Mesenteric fat pad (tissue), 1 donor: ENCODE results near the gene VASN. TPM values are rescaled to one million over a fixed set of nuclear protein-coding genes. Genes with fewer than 3 reads are reported as not detected.
A peak's percentile ranks its signal among the peaks of the same experiment; 100 is the strongest.

Source experiments
- DNase-seq: peaks from one replicate; pipeline ENCODE4 v3.0.0-alpha.2; 2020; ENCODE audit warnings: low spot score
- total RNA-seq: library from RNA; stranded (reverse); fragmentation: NEBNext Ultra II Directional; extraction: Animal tissue kit (Norgen Biotek cat#: 25700); gene quantifications from one replicate; pipeline ENCODE4 v1.2.1, GENCODE V29; 2021
- donor health status: DM: yes; HTN: yes; CAD: no.

Gene VASN
- total RNA-seq, 1 donor from 2014 or later, result 26.6 TPM

DNA sequence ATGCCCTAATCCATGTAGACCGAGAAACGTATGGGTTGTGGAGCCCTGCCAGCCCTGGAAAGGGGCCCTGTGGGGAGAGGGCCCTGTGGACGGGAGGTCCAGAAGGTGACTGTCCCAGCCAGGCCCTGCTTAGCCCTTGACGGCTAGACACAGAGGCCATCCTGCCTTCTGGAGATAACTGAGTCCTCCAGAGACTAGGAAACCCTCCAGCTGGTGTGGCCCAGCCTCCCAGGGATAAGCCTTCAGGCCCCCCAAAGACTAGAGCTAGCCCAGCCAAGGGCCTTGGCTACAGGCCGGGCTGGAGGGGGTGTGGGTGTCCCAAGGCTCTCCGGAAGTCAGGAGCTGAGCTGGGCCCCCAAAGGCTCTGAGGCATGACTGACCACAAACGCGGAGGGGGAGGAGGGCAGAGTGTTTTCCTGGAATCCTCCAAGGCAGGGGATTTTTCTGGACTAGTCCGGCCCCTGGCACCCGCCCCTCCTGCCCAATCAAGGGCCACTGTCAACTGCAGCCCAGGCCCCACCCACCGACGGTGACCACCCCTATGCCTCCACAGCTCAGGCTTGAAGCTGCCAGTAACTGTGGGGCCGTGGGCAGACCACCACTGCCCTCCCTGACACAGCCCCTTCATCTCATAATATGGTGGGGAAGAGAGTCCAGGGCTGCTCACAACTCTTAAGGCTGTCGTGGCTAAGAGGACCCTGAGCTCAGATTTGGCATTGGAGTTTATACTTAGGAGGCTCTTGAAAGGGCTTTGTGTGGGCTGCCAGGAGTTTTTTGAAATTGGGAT lies 885 bp upstream of the VASN start:
- no peak for DNase-seq

DNA sequence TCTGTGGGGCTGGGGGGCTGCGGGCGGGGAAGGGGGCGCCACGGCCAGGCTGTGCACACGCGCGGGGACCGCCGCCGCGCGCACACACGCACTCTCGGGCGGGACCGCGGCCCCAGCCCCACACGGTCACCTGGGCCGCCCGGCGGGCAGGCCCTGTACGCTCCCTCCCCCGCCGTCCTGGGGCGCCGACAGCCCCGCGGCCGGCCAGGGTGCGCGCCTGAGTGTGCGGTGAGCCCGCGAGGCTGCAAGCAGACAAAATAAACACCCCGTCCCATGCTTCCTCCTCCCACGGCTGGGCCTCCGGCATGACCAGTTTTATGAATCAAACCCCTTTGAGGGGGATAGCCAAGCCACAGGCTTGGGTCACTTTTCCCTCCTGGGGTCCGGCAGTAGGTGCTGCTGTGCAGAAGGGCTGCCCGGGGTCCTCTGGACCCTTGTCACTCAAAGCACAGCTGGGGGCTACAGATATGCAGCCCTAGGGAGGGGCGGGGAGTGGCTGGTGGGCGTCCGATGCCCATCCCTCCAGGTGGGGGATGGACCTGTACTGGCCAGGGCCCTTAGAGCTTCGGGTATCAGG lies 441 bp downstream of the VASN start:
- DNase-seq, result no peak

DNA sequence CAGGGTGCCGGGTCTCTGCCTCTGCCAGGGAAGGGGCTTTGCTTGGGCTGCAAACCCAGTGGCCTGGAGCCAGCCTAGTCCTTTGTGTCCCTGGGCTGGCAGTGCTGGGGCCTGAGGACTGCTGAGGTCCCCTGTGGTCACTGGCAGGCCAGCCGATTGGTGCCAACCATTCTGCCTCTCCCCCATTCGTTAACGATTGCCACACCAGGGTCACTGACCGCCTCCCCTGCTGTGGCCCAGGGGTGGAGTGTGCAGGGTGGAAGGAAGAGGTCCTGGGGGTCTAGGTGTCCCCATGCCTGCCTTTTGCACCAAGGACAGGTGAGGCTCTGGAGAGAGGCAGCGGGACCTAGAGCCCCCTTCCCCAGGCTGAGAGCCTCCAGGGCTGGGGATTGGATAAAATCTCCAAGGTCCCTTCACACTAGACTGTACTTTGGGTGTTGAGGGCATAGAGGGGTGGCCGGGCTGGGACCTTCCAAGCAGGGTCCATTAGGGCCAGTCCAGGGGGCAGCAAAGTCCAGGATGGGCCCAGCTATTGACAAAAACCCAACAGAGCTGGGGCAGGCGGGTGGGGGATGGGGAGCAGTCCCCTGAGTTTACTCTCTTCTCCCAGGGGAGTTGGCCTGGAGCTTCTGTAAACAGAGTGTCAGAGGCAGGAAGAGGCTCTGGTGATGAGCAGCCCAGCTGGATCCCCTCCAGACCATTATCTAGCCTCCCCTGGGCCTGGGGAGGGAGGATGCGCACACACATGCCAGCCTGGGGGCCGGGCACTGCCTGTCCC lies 1.1 kb downstream of the VASN start:
- no peak for DNase-seq

DNA sequence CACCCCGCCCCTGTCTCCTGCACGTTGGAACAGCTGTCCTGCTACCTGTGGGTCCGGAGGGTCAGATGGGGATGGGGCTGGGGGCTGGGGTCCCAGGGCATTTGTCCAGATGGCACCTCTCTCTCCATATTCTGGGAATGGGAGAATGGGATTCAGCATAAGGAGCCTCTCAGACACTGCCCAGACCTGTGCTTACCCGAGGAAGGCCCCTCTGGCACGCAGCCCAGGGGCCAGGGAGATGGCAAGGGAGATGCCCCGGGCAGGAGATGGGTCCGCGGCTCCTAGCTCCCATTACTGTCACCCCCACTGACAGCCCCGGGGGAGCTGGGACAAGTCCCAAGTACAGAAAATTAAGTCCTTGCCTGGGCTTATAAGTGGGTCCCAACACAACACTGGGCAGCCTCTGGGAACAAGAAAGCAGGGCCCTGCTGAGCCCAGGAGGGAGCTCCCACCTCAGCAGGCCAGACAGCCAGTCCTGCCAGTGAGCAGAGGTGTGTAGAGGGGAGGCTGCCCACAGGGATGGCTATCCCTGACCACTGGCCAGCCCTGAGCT lies 1.8 kb downstream of the VASN start:
- no peak for DNase-seq

DNA sequence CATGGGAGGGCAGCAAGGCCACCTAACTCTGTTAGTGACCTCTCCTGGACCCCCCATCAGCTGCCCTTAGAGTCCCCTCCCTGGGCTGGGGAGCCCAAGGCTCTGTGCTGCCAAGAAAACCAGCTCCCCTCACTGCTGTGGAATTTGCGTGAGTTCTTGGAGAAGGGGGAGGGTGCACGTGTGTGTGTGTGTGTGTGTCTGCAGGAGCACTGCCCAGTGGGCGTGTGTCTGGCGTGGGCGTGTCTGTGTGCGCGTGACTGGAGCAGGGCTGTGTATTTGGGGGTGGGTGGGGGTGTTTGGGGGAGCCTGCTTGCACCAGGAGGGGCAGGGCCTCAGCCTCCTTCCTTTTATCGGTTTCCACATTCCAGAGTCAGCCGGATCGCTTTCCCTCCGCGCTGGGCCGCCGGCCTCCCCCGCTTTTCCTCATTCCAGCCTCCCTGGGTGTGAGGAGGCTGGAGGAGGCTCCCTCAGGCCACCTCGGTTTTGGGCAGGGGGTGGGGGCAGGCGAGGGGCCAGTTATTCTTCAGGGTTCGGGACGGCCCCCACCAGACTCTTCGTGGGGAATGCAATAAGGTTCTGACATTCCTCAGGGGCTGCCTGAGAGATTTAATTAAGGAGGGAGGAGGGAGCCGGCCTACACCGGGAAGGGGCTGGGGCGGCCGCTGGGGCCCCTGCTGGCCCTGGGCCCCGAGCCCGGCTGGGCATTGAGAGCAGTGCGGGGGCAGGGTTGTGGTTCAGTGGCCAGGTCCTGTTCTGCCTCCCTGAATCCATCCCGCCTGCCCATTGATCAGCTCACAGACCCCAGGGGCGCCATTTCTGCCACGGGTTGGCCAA lies 2.5 kb downstream of the VASN start:
- DNase-seq, result no peak

DNA sequence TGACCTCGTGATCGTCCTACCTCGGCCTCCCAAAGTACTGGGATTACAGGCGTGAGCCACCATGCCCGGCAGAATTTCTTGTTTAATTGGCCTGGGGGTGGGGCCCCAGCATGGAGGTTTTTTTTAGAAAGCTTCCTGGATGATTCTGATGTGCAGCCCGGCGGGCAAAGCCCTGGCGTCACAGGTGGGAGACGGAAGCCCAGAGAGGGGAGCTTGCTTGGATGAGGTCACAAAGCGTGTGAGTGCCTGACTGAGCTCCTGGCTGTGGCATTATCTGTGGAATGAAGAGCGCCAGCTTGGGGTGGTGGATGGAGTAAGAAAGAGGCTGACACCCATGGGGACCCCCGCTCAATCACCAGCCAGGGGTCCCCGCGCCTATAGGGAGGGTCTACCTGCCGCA lies 4.1 kb downstream of the VASN start:
- DNase-seq, result no peak

DNA sequence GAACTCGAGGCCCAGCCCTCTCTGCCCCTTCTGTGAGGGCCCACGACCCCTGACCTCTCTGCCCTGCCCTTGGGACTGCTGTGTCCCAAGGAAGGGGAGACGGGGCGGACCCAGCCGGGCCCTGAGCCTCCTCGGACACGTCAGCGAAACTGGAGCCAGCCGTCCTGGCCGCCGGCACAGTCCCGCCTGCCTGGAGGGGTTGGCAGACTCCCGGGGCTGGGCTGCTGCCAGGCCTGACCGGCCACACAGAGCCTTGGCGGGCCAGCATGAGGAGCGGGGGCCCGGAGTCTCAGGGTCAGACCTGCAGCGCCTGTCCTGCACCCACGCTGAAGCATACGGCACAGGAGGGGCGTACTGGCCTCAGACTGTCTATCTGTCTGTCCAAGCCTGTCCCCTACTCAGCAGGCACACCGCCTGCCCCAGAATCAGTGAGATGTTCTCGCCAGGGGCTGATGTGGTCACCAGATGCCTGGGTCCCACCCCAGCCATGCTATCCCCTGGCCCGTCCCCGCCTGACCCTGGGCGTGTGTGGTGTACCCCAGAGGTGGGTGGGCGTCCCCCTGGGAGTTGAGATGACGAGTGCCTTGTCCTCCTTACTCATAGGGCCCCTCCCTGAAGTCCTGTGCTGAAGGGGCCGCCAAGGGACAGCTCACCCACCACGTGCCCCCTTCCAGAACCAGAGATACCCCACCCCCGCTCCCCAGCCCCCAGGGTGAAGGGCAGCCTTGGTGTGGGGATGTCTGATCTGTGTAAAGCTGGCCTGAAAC lies 4.7 kb downstream of the VASN start:
- DNase-seq, result peak; percentile 96

DNA sequence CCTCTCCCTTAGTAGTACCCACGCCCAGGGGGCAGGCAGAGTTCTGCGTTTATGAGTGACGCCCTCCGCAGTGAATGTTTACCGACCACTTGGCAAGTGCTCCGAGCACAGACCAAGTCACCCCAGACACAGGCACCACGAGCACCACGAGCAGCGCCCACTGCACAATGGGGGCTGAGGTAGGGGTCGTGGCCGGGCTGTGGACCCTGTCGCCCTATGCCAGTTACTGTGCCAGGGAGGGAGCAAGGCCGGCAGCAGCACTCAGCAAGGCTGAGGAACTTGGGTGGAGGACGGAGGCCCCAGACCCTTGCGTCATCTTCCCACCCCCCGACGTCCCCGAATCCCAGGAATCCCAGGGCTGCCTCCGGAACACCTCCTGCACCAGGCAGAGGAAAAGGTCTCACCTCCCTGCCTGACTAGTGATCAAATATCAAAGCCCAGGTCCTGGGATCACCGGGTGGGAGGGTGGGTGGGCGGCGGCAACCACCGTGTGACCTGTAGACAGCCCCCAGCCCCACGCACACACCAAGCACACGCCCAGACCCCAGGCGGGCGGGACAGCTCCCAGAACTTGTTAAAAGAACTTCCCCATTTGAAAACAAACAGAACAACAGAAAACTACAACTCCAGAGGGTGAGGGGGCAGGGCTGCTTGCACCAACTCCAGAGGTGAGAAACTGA lies 5.4 kb downstream of the VASN start:
- DNase-seq, result no peak

DNA sequence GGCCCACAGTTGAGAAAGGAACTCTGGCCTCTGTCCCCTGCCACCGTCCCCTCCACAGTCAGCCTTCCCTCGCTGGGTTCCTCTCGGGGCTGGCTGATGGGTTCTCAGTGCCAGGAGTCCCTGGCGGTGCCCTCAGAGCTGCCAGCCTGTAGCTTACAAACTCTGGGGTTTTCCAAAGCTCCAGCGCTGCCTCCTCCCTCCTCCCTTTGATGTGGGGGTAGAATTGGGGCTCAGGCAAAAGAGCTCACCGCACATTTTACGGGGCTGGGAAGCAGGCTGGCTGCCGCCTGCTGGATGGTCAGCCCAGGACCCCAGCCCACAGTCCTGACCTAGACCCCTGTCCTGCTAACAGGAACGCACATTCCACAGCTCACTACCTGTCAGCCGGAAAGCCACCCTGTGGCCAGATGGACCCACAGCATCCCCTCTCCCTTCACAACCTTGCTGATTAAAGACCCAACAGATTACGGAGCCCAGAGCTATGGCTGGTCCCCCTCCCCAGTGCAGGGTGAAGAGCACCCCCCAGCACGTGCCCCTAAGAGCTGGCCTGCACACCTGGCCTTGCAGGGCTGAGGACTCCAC lies 6.0 kb downstream of the VASN start:
- no peak for DNase-seq

DNA sequence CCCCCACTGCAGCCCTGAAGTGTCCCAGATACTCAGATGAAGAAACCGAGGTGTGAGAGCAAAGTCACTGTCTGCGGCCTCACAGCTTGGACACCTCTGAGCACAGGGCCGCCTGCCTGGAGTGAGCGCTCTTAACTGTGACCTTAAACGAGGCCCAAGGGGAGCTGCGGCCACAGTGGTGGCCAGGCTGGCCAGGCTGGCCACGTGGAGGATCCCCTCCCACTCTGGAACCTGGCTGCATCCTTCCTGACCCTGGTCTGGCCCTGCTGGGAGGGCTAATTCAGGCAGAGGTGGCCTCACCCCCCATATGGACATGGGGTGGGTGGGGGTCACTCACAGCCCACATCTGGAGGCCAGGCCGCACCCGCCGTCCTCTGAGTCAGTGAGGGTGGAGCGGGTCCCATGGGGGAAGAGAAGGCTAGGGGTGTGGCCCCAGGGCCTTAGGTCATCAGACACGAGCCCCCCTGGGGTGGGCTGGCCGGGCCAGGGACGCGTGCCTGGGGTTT lies 6.6 kb downstream of the VASN start:
- DNase-seq, result no peak

DNA sequence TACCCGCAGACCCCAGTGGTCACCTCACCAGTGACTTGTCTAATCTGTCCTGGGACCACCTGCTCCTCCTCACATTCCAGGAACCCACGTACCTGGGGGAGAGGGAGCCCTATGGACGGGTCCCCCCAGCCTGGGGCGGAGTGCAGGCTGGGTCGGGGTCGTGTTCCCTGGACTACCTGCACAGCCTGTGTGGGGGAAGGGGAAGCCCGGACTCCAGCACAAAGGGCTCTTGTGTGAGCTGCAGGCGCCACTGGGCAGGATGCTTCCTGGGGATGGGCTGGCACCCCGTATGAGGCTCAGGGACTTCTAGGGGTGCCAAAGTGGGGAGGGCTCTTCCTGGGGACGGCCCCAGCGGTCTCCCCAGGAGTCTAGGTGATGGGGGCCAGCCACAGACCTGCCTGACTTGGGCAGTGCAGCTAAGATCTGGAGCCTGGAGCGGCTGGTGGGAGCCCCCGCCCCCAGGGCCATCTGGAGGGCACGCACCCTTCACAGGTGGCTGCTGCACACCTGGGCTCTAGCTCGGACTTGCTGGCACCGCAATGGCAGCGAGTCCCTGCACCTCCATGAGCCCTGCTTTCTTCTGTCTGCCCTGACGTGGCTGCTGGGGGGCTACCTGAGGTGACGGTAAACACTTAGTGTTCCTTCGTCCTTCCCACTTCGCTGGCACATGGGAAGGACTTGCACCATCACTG lies 7.5 kb downstream of the VASN start:
- DNase-seq, result no peak

DNA sequence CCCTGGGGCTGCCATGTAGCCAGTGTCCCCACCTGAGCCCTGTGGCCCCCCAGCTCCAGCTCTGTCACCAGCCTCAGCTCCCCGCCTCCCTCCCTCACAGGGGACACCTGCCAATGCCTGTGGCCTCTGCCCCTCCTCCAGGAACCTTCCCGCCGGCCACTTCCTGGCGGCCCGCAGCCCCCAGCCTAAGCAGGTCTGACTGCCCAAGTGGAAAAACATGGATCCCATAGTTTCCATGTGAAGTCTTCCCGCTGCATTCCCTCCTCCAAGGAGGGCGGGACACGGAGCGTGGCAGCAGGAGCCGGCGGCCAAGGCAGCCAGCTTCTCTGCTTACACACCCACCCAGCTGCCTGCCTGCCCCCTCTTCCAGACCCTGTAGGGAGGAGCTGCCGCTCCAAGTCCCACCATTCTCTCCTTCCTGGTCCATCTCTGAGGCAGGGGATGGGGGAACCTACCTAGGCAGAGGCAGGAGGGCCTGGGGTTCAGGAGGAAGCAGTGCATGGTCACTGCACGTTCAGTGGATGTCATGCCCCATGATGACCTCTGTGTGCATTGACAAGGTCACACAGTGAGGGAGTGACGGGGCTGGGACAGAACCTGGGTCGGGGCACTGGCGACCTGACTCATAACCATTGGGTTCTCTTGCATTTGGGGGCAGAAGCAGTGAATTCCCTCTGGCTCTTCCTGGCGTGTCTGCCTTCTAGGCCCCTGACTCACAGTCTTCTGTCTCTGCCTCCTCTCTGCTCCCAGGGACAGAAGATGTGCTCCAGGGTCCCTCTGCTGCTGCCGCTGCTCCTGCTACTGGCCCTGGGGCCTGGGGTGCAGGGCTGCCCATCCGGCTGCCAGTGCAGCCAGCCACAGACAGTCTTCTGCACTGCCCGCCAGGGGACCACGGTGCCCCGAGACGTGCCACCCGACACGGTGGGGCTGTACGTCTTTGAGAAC lies 8.7 kb downstream of the VASN start:
- DNase-seq, result no peak

DNA sequence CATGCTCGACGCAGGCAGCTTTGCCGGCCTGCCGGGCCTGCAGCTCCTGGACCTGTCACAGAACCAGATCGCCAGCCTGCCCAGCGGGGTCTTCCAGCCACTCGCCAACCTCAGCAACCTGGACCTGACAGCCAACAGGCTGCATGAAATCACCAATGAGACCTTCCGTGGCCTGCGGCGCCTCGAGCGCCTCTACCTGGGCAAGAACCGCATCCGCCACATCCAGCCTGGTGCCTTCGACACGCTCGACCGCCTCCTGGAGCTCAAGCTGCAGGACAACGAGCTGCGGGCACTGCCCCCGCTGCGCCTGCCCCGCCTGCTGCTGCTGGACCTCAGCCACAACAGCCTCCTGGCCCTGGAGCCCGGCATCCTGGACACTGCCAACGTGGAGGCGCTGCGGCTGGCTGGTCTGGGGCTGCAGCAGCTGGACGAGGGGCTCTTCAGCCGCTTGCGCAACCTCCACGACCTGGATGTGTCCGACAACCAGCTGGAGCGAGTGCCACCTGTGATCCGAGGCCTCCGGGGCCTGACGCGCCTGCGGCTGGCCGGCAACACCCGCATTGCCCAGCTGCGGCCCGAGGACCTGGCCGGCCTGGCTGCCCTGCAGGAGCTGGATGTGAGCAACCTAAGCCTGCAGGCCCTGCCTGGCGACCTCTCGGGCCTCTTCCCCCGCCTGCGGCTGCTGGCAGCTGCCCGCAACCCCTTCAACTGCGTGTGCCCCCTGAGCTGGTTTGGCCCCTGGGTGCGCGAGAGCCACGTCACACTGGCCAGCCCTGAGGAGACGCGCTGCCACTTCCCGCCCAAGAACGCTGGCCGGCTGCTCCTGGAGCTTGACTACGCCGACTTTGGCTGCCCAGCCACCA lies 9.7 kb downstream of the VASN start:
- no peak for DNase-seq

DNA sequence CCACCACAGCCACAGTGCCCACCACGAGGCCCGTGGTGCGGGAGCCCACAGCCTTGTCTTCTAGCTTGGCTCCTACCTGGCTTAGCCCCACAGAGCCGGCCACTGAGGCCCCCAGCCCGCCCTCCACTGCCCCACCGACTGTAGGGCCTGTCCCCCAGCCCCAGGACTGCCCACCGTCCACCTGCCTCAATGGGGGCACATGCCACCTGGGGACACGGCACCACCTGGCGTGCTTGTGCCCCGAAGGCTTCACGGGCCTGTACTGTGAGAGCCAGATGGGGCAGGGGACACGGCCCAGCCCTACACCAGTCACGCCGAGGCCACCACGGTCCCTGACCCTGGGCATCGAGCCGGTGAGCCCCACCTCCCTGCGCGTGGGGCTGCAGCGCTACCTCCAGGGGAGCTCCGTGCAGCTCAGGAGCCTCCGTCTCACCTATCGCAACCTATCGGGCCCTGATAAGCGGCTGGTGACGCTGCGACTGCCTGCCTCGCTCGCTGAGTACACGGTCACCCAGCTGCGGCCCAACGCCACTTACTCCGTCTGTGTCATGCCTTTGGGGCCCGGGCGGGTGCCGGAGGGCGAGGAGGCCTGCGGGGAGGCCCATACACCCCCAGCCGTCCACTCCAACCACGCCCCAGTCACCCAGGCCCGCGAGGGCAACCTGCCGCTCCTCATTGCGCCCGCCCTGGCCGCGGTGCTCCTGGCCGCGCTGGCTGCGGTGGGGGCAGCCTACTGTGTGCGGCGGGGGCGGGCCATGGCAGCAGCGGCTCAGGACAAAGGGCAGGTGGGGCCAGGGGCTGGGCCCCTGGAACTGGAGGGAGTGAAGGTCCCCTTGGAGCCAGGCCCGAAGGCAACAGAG lies 10.5 kb downstream of the VASN start:
- DNase-seq, result no peak

DNA sequence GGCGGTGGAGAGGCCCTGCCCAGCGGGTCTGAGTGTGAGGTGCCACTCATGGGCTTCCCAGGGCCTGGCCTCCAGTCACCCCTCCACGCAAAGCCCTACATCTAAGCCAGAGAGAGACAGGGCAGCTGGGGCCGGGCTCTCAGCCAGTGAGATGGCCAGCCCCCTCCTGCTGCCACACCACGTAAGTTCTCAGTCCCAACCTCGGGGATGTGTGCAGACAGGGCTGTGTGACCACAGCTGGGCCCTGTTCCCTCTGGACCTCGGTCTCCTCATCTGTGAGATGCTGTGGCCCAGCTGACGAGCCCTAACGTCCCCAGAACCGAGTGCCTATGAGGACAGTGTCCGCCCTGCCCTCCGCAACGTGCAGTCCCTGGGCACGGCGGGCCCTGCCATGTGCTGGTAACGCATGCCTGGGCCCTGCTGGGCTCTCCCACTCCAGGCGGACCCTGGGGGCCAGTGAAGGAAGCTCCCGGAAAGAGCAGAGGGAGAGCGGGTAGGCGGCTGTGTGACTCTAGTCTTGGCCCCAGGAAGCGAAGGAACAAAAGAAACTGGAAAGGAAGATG lies 11.2 kb downstream of the VASN start:
- no peak for DNase-seq
